GM12878 (cell line): ENCODE data around the gene CXCR6. TPM values are rescaled to one million over a fixed set of nuclear protein-coding genes. Genes with fewer than 3 reads are reported as not detected.

Experiments
- ATAC-seq: fragments of 200-7000 bp; cut with Tn5 transposase; 3 replicates; pipeline ENCODE4 v1.9.1; 2020; ENCODE audit warnings: mild to moderate bottlenecking, moderate library complexity
- BruUV-seq: library from RNA; stranded (reverse); fragments of 400-500 nt; replicated peaks from 2 replicates; lab custom pipeline; 2021; lab: Mats Ljungman, UMichigan
- CTCF ChIA-PET: fragments of 300-600 bp; sonication (Branson Sonifier 250); formaldehyde crosslinking; extraction: SDS; loops from one replicate; lab custom pipeline; 2021; ENCODE audit warnings: inconsistent platforms; lab: Yijun Ruan, JAX
- POLR2A ChIA-PET: fragments of 350-600 bp; formaldehyde crosslinking; extraction: SDS; loops from one replicate; lab custom pipeline; 2021; ENCODE audit warnings: inconsistent platforms; lab: Charles Lee
- RAD21 ChIA-PET: fragments of 300-600 bp; sonication (Branson Sonifier 250); formaldehyde crosslinking; loops from one replicate; lab custom pipeline; 2023; ENCODE audit warnings: antibody characterized with exemption; ENCODE audit not compliant: unreplicated experiment; lab: Charles Lee
- SMC1A ChIA-PET: fragments of 300-600 bp; sonication (Branson Sonifier 250); formaldehyde crosslinking; loops from one replicate; lab custom pipeline; 2023; ENCODE audit not compliant: unreplicated experiment, uncharacterized antibody; lab: Charles Lee
- DNase-seq: peaks from one replicate; pipeline ENCODE4 v3.0.0-alpha.2; 2011; ENCODE audit warnings: low read depth, low spot score
- FAIRE-seq: peaks from 3 replicates; lab custom pipeline; 2011; peaks lifted over from hg19 to GRCh38; lab: Jason Lieb, UNC
- H2AFZ ChIP-seq: 2 replicates; pipeline ENCODE4 v1.6.0; 2011; ENCODE audit warnings: low read depth, low read length, control low read depth; ENCODE audit not compliant: control insufficient read depth
- H3K27ac ChIP-seq: 2 replicates; pipeline ENCODE4 v1.5.1; 2011; ENCODE audit warnings: control low read depth; ENCODE audit not compliant: control insufficient read depth, insufficient read depth
- H3K27me3 ChIP-seq, 2 experiments: replicated peaks in 1 of 2; 2 replicates each; pipeline versions ENCODE4 v1.6.0 to v1.6.1; 2011; ENCODE audit warnings: low read length in 1 of 2; ENCODE audit not compliant: control insufficient read depth in 2 of 2, insufficient read depth in 2 of 2
- H3K36me3 ChIP-seq, 2 experiments: 2 replicates each; pipeline ENCODE4 v1.5.1; 2011; ENCODE audit warnings: low read length in 1 of 2; ENCODE audit not compliant: control insufficient read depth in 2 of 2, insufficient read depth in 2 of 2
- H3K4me1 ChIP-seq: 2 replicates; pipeline ENCODE4 v1.6.1; 2011; ENCODE audit warnings: mild to moderate bottlenecking, low read length, moderate library complexity, mixed read lengths; ENCODE audit not compliant: control insufficient read depth, insufficient read depth
- H3K4me2 ChIP-seq: 2 replicates; pipeline ENCODE4 v1.6.0; 2011; ENCODE audit warnings: control low read depth; ENCODE audit not compliant: control insufficient read depth, insufficient read depth
- H3K4me3 ChIP-seq: fragments of 200-600 bp; sonication (generic); 2 replicates; pipeline ENCODE4 v1.5.1; 2016
- H3K79me2 ChIP-seq: 2 replicates; pipeline ENCODE4 v1.6.0; 2011; ENCODE audit warnings: low read length; ENCODE audit not compliant: control insufficient read depth, insufficient read depth
- H3K9ac ChIP-seq: 2 replicates; pipeline ENCODE4 v1.8.0; 2011; ENCODE audit warnings: low read length, control low read depth, mixed read lengths; ENCODE audit not compliant: control insufficient read depth, insufficient read depth
- H3K9me3 ChIP-seq: replicated peaks from 3 replicates; pipeline ENCODE4 v1.5.1; 2011; ENCODE audit warnings: mild to moderate bottlenecking, low read length; ENCODE audit not compliant: control insufficient read depth, insufficient read depth
- H4K20me1 ChIP-seq: 2 replicates; pipeline ENCODE4 v1.6.0; 2011; ENCODE audit not compliant: control insufficient read depth, insufficient read depth
- BACH1 ChIP-seq: fragments of 450-650 bp; IDR thresholded peaks from 2 replicates; pipeline ENCODE4 v1.6.1; 2017; ENCODE audit warnings: mild to moderate bottlenecking, borderline replicate concordance
- ETV6 ChIP-seq, 2 experiments: fragments of 450-650 bp in 1 of 2; IDR thresholded peaks in 1 of 2; conservative IDR thresholded peaks in 1 of 2; 2 replicates each; pipeline ENCODE4 v1.6.1; 2014; ENCODE audit warnings: antibody characterized with exemption in 1 of 2, borderline replicate concordance in 1 of 2, low read depth in 1 of 2, mild to moderate bottlenecking in 1 of 2, moderate library complexity in 1 of 2
- FOXM1 ChIP-seq: IDR thresholded peaks from 2 replicates; pipeline ENCODE4 v1.6.1; 2012; ENCODE audit warnings: low read depth, mild to moderate bottlenecking, inconsistent platforms, low read length, moderate library complexity
- REST ChIP-seq: IDR thresholded peaks from 2 replicates; pipeline ENCODE4 v1.6.1; 2012; ENCODE audit warnings: mild to moderate bottlenecking, low read depth, low read length
- RFX5 ChIP-seq: IDR thresholded peaks from 2 replicates; pipeline ENCODE4 v1.6.1; 2011; ENCODE audit warnings: low read depth, low read length, improper control_type of control experiment
- WGBS: methylation state at CpG from one replicate; pipeline ENCODE4 v1.1.6; 2016; ENCODE audit warnings: low lambda C conversion rate; ENCODE audit not compliant: insufficient replicate concordance, insufficient coverage; ENCODE audit errors: missing lambda C conversion rate; 5-methylcytosine and 5-hydroxymethylcytosine counted together
- in situ Hi-C: fragments of 300-500 bp; cut with MboI; formaldehyde crosslinking; loops from 9 replicates; pipeline ENCODE4 v1.14.3; 2018; ENCODE audit warnings: mixed read lengths
- intact Hi-C: fragments of 100-400 bp; cut with micrococcal nuclease; formaldehyde crosslinking; loops from one replicate; pipeline ENCODE4 v1.14.2; 2022; ENCODE audit not compliant: unreplicated experiment
- polyA plus RNA-seq, 11 experiments: library from polyadenylated mRNA; depleted of rRNA in 4 of 11; unstranded in 6 of 11; stranded (reverse) in 5 of 11; fragments of >200 nt; fragmentation: Nextera tagmentation in 4 of 11; fragmentation: Illumina TruSeq in 1 of 11; extraction: Ambion mirVana in 4 of 11; extraction: Trizol in 1 of 11; gene quantifications; 1 replicate in 1 of 11; 2 replicates in 10 of 11; pipeline versions ENCODE4 v1.2.1 to v1.2.3, GENCODE V29; 2011 to 2016; ENCODE audit warnings: inconsistent platforms in 2 of 11, missing spikeins in 2 of 11, low read depth in 1 of 11
- total RNA-seq, 4 experiments: library from RNA; depleted of rRNA in 3 of 4; stranded (reverse); fragments of >200 nt in 3 of 4; fragmentation: Illumina TruSeq in 1 of 4; extraction: Trizol in 1 of 4; gene quantifications; 2 replicates each; pipeline versions ENCODE4 v1.2.1 to v1.2.3, GENCODE V29; 2013 to 2021
- TF ChIP-seq, protein P1 (sequence below): IDR thresholded peaks from 2 replicates; pipeline ENCODE4 v1.6.1; 2011; ENCODE audit warnings: low read depth, mild to moderate bottlenecking, low read length, moderate library complexity, borderline replicate concordance; ENCODE audit errors: extremely low read depth

Gene CXCR6
- total and polyA plus RNA-seq, 10 of the 15 experiments (the other 5 are each of a cell fraction or from before 2014, with no cell fraction given) = 0.04 to 0.20 (median 0.12) TPM; not detected in 5

DNA sequence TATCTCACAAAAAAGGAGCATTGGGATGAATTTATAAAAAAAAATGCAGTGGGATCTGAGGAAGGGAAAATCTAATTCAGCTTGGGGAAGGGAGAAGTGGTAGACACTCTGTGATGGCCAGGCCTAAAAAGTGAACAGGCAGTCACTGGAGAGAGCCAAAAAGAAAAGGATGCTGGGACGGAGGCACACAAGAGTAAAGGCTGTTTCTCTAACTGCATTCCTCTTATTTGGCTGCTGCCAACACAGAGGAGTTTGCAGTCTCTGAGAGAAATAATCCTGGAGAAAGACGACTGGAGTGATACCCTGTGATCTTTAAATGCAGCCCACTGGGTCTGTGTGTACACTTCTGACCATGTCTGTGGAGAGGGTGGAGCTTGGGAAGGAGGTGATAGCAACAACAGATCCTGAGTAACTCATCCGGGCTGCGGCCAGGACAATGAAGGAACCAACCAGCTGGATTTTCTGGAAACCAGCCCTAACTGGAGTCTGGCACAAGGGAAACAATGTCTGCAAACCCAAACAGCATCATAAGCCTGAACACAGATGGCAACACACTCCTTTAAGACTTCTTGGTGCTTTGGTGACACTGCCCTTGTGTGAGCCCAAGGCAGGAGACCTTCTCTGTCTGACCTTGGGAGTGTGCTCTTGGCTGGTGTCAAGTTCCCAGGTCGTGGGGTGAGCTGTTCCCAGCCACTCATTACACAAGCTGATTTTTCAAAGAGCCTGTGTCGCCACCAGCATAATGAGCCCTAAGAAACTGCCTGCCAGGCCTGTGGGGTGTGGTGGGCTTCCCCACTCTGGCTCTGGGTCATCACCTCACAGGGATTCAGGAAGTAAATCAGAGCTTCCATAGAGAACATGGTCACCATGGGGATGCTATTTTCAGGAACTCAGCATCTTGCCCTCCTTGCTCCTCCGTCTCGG lies 44.4 kb downstream of the CXCR6 start (continued):
- TF ChIP-seq ETV6 (conservative IDR thresholded peaks at IDR 0.05 in 1 of 2, IDR thresholded peaks at IDR 0.05 in 1 of 2; ENCODE audit: borderline replicate concordance in 1 of 2, low read depth in 1 of 2) (no peak), REST (no peak)

DNA sequence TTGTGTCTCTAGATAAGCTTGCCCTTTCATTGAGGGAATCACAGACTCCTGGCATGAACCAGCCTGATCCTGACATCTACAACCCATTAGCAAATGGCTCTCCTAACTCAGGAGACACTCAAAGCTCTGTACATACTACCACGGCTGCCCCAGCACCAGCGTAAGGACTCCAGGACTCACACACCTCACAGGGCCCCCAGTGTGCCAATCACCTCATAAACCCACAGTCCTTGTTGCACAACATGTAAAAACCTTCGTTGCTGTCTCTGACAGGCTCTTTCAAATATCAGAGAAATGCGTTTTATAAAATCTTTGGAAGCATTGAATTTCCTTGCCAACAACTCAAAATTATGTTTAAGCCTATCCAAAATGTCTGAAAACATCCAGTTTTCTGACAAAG lies 45.1 kb downstream of the CXCR6 start:
- Histone ChIP-seq H3K27me3 (no peaks in the 10 kb centered on the region), H3K4me3 (no peak overlapping the region), H3K79me2 (no peaks in the 10 kb centered on the region; the same call in none of the 2 replicates), H4K20me1 (no peaks in the 10 kb centered on the region; the same call in 1 of the 2 replicates)
- no peak for ATAC-seq
- BruUV-seq = no TSS peak
- ChIA-PET RAD21 (no interaction called here), CTCF (interaction anchor here (1.3 to 1.5 kb wide), 2 partner anchors 90 to 91 kb away, joined by 4 to 5 read pairs; no protein-coding TSS in a partner anchor), POLR2A (no interaction called here)
- TF ChIP-seq FOXM1 (no peak), RFX5 (no peak), BACH1 (no peak)
- TF ChIP-seq, protein P1, sequence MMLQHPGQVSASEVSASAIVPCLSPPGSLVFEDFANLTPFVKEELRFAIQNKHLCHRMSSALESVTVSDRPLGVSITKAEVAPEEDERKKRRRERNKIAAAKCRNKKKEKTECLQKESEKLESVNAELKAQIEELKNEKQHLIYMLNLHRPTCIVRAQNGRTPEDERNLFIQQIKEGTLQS = no peak
- TF ChIP-seq, all 136 proteins: peak for 0
- no peaks in the 10 kb centered on the region for H3K9me3 ChIP-seq
- intact Hi-C loops (no loop called here), in situ Hi-C loops (no loop called here)
- peaks cover 5 to 7% of the 10 kb centered on the region in 2 experiments; a peak in 2 of 4 replicates for H3K36me3 ChIP-seq
- 99% methylated on average over 4 of the region's 4 CpGs for WGBS
- no peak overlapping the region for H3K9ac ChIP-seq
- H3K4me2 ChIP-seq = no peak overlapping the region
- H3K4me1 ChIP-seq = peaks cover 17% of the 10 kb centered on the region
- SMC1A ChIA-PET = interaction anchor here (1.0 to 1.9 kb wide), 4 partner anchors 20 to 390 kb away, joined by 3 to 6 read pairs (median 4); no protein-coding TSS in a partner anchor
- H2AFZ ChIP-seq = no peak overlapping the region
- FAIRE-seq (no peak), DNase-seq (no peak)
- no peak overlapping the region for H3K27ac ChIP-seq
